AG04450 (cell line): Measurements from ENCODE around the gene KHDC1L. TPM values are rescaled to one million over a fixed set of nuclear protein-coding genes. Genes with fewer than 3 reads are reported as not detected.

Experiments
- CTCF ChIA-PET: fragments of 300-600, 350-600 bp; formaldehyde crosslinking; extraction: SDS; loops from one replicate; lab custom pipeline; 2022; ENCODE audit warnings: antibody characterized with exemption, inconsistent platforms; lab: Charles Lee
- POLR2A ChIA-PET: fragments of 350-600 bp; formaldehyde crosslinking; extraction: SDS; loops from one replicate; lab custom pipeline; 2021; ENCODE audit warnings: antibody characterized with exemption, inconsistent platforms; lab: Yijun Ruan, JAX
- DNase-seq: peaks from one replicate; pipeline ENCODE4 v3.0.0-alpha.2; 2011; ENCODE audit warnings: low read depth, low spot score
- H3K27ac ChIP-seq: one replicate; pipeline ENCODE4 v1.5.1; 2012; ENCODE audit warnings: low read depth, low read length, control low read depth
- H3K27me3 ChIP-seq: one replicate; pipeline ENCODE4 v1.6.0; 2012; ENCODE audit warnings: low read length; ENCODE audit not compliant: control insufficient read depth, insufficient read depth
- H3K4me3 ChIP-seq: 2 replicates; pipeline ENCODE4 v1.5.1; 2011; ENCODE audit warnings: mild to moderate bottlenecking, low read depth, low read length, control low read depth
- H3K9me3 ChIP-seq: 2 replicates; pipeline ENCODE4 v1.5.1; 2012; ENCODE audit warnings: low read length; ENCODE audit not compliant: control insufficient read depth, insufficient read depth
- CTCF ChIP-seq: IDR thresholded peaks from 2 replicates; pipeline ENCODE4 v1.5.1; 2011; ENCODE audit warnings: low read depth, low read length, control low read depth, inconsistent platforms
- polyA plus RNA-seq: library from polyadenylated mRNA; depleted of rRNA; stranded (reverse); fragments of >200 nt; gene quantifications from 2 replicates; pipeline ENCODE4 v1.2.3, GENCODE V29; 2011

Gene KHDC1L
- polyA plus RNA-seq, 1 experiment = 0.27 TPM

GRCh38 chr6:73207221-73207837 is 18.0 kb downstream of the KHDC1L start:
- ChIA-PET POLR2A (no interaction called here), CTCF (no interaction called here)
- Histone ChIP-seq H3K9me3 (peaks cover 6% of the 10 kb centered on the region; the same call in 1 of the 2 replicates), H3K4me3 (no peak overlapping the region), H3K27ac (no peak overlapping the region), H3K27me3 (no peaks in the 10 kb centered on the region)
- TF ChIP-seq CTCF = no peak
- DNase-seq = no peak

- Histone ChIP-seq H3K27me3 (no peaks in the 10 kb centered on the region), H3K27ac (no peak overlapping the region), H3K9me3 (peaks cover 6% of the 10 kb centered on the region; the same call in 1 of the 2 replicates), H3K4me3 (no peak overlapping the region)
- no peak for TF ChIP-seq CTCF
- CTCF ChIA-PET = interaction anchor here (0.6 kb wide), 1 partner anchor 9 kb away, joined by 3 read pairs; no protein-coding TSS in a partner anchor
- POLR2A ChIA-PET = no interaction called here
- no peak for DNase-seq
Observed at GRCh38 chr6:73204252-73204651, 21.0 kb downstream of the KHDC1L start.

- peaks cover 6% of the 10 kb centered on the region; the same call in 1 of the 2 replicates for H3K9me3 ChIP-seq
- ChIA-PET CTCF (interaction anchor here (0.6 kb wide), 1 partner anchor 33 kb away, joined by 3 read pairs; no protein-coding TSS in a partner anchor), POLR2A (no interaction called here)
- H3K27me3 ChIP-seq = no peaks in the 10 kb centered on the region
- H3K4me3 ChIP-seq = no peak overlapping the region
- DNase-seq = no peak
- no peak for TF ChIP-seq CTCF
- no peak overlapping the region for H3K27ac ChIP-seq
Observed at GRCh38 chr6:73203098-73203497, 22.2 kb downstream of the KHDC1L start.

GRCh38 chr6:73200735-73201134 is 24.6 kb downstream of the KHDC1L start:
- no peak overlapping the region for H3K27ac ChIP-seq
- POLR2A ChIA-PET = no interaction called here
- H3K27me3 ChIP-seq = no peaks in the 10 kb centered on the region
- DNase-seq = no peak
- CTCF ChIA-PET = no interaction called here
- peaks cover under 1% of the 10 kb centered on the region; the same call in 1 of the 2 replicates for H3K9me3 ChIP-seq
- TF ChIP-seq CTCF = no peak
- H3K4me3 ChIP-seq = no peak overlapping the region

- no peak overlapping the region for H3K27ac ChIP-seq
- ChIA-PET POLR2A (no interaction called here), CTCF (no interaction called here)
- H3K9me3 ChIP-seq = no peaks in the 10 kb centered on the region
- DNase-seq = no peak
- TF ChIP-seq CTCF = no peak
- no peak overlapping the region for H3K4me3 ChIP-seq
- no peaks in the 10 kb centered on the region for H3K27me3 ChIP-seq
Observed at GRCh38 chr6:73200247-73200646, 25.0 kb downstream of the KHDC1L start.
